HepG2 (cell line): ENCODE results near the gene KLRK1. TPM values are rescaled to one million over a fixed set of nuclear protein-coding genes. Genes with fewer than 3 reads are reported as not detected.

Experiments used
- ATAC-seq: fragments of 200-7000 bp; cut with Tn5 transposase; 3 replicates; pipeline ENCODE4 v1.9.1; 2020; ENCODE audit warnings: mild to moderate bottlenecking, moderate library complexity
- BruUV-seq: library from RNA; stranded (reverse); fragments of 400-500 nt; replicated peaks from 2 replicates; lab custom pipeline; 2021; lab: Mats Ljungman, UMichigan
- CTCF ChIA-PET: fragments of 300-600 bp; formaldehyde crosslinking; extraction: SDS; loops from one replicate; lab custom pipeline; 2021; ENCODE audit warnings: low total read pairs, inconsistent platforms, low intra/inter-chr PET ratio; lab: Yijun Ruan, JAX
- POLR2A ChIA-PET: fragments of 350-600 bp; sonication (Branson Sonifier 250); formaldehyde crosslinking; loops from one replicate; lab custom pipeline; 2020; ENCODE audit warnings: antibody characterized with exemption, inconsistent platforms; lab: Yijun Ruan, JAX
- DNase-seq: peaks from one replicate; pipeline ENCODE4 v3.0.0-alpha.2; 2015; ENCODE audit warnings: low spot score
- FAIRE-seq: peaks from 3 replicates; lab custom pipeline; 2011; peaks lifted over from hg19 to GRCh38; lab: Jason Lieb, UNC
- H2AFZ ChIP-seq: one replicate; pipeline ENCODE4 v1.6.1; 2011; ENCODE audit warnings: low read length, inconsistent platforms
- H3K27ac ChIP-seq: fragments of 300-600 bp; 3 replicates; pipeline ENCODE4 v1.8.0; 2011; ENCODE audit warnings: mixed run types, mild to moderate bottlenecking, mixed read lengths, low read length, inconsistent platforms; ENCODE audit not compliant: insufficient read depth; ENCODE audit errors: extremely low read length
- H3K27me3 ChIP-seq, 2 experiments: fragments of 200-600 bp in 1 of 2; 2 replicates in 1 of 2; 3 replicates in 1 of 2; pipeline versions ENCODE4 v1.6.0 to v1.8.0; 2011; ENCODE audit warnings: low read length in 2 of 2, mild to moderate bottlenecking in 2 of 2, moderate library complexity in 2 of 2, inconsistent platforms in 1 of 2; ENCODE audit not compliant: insufficient read depth in 2 of 2, control insufficient read depth in 1 of 2
- H3K36me3 ChIP-seq, 2 experiments: fragments of 200-600 bp in 1 of 2; replicated peaks in 1 of 2; 2 replicates in 1 of 2; 3 replicates in 1 of 2; pipeline versions ENCODE4 v1.5.1 to v1.8.0; 2011; ENCODE audit warnings: low read length in 2 of 2, inconsistent platforms in 1 of 2; ENCODE audit not compliant: insufficient read depth in 2 of 2, control insufficient read depth in 1 of 2
- H3K4me1 ChIP-seq: 2 replicates; pipeline ENCODE4 v1.5.1; 2012; ENCODE audit warnings: low read length, inconsistent platforms; ENCODE audit not compliant: insufficient read depth
- H3K4me2 ChIP-seq: 2 replicates; pipeline ENCODE4 v1.6.0; 2011; ENCODE audit warnings: low read depth, low read length, inconsistent platforms
- H3K4me3 ChIP-seq, 3 experiments: fragments of 200-600 bp in 1 of 3; sonication (generic), shearing (Covaris generic) in 1 of 3; replicated peaks in 1 of 3; 2 replicates each; pipeline ENCODE4 v1.5.1; 2011 to 2016; ENCODE audit warnings: low read length in 3 of 3, inconsistent platforms in 2 of 3, low read depth in 2 of 3, mild to moderate bottlenecking in 2 of 3, control low read depth in 1 of 3, mixed read lengths in 1 of 3; ENCODE audit not compliant: insufficient read depth in 1 of 3
- H3K79me2 ChIP-seq: one replicate; pipeline ENCODE4 v1.6.1; 2011; ENCODE audit warnings: low read length, inconsistent platforms; ENCODE audit not compliant: insufficient read depth
- H3K9ac ChIP-seq: 2 replicates; pipeline ENCODE4 v1.6.0; 2011; ENCODE audit warnings: mild to moderate bottlenecking, low read depth, low read length, inconsistent platforms; ENCODE audit not compliant: insufficient read depth
- H3K9me3 ChIP-seq: 2 replicates; pipeline ENCODE4 v1.5.1; 2012; ENCODE audit warnings: mild to moderate bottlenecking, low read length
- H4K20me1 ChIP-seq: 2 replicates; pipeline ENCODE4 v1.6.0; 2011; ENCODE audit warnings: inconsistent platforms, mild to moderate bottlenecking, low read length, moderate library complexity; ENCODE audit not compliant: insufficient read depth
- GATA4 ChIP-seq: sonication (generic); IDR thresholded peaks from 2 replicates; pipeline ENCODE4 v1.6.1; 2016; ENCODE audit warnings: antibody characterized with exemption, low read depth, borderline replicate concordance
- HBP1 ChIP-seq: IDR thresholded peaks from 2 replicates; pipeline ENCODE4 v1.6.1; 2016; ENCODE audit warnings: low read depth, control low read depth
- IKZF4 ChIP-seq: sonication (generic); formaldehyde crosslinking; IDR thresholded peaks from 2 replicates; pipeline ENCODE4 v1.5.1; 2020; ENCODE audit warnings: borderline replicate concordance, mild to moderate bottlenecking, low read depth, missing genetic modification reagents; ENCODE audit errors: not compliant biosample characterization
- IKZF5 ChIP-seq: IDR thresholded peaks from 2 replicates; pipeline ENCODE4 v1.6.1; 2018; ENCODE audit warnings: missing genetic modification reagents, mild to moderate bottlenecking, missing compliant biosample characterization
- MNT ChIP-seq: fragments of 450-650 bp; IDR thresholded peaks from 2 replicates; pipeline ENCODE4 v1.6.1; 2016
- NFE2L1 ChIP-seq: sonication (generic); formaldehyde crosslinking; IDR thresholded peaks from 2 replicates; pipeline ENCODE4 v1.4.0; 2020; ENCODE audit warnings: missing genetic modification reagents, mild to moderate bottlenecking, borderline replicate concordance
- RORA ChIP-seq: sonication (generic); formaldehyde crosslinking; IDR thresholded peaks from 2 replicates; pipeline ENCODE4 v1.5.0; 2020; ENCODE audit warnings: mild to moderate bottlenecking, missing genetic modification reagents, moderate library complexity
- TFDP2 ChIP-seq: sonication (generic); formaldehyde crosslinking; IDR thresholded peaks from 2 replicates; pipeline ENCODE4 v1.4.0; 2020; ENCODE audit warnings: missing genetic modification reagents
- ZBTB4 ChIP-seq: sonication (generic); formaldehyde crosslinking; IDR thresholded peaks from 2 replicates; pipeline ENCODE4 v1.4.0; 2020; ENCODE audit warnings: missing genetic modification reagents, mild to moderate bottlenecking, borderline replicate concordance
- ZFP36 ChIP-seq: fragments of 150-350 bp; IDR thresholded peaks from 2 replicates; pipeline ENCODE4 v1.6.1; 2018; ENCODE audit warnings: borderline replicate concordance, low read length, low read depth; ENCODE audit not compliant: partially characterized antibody
- ZNF468 ChIP-seq: sonication (generic); formaldehyde crosslinking; IDR thresholded peaks from 2 replicates; pipeline ENCODE4 v1.8.0; 2022; ENCODE audit warnings: mild to moderate bottlenecking, moderate library complexity, missing genetic modification reagents
- ZNF740 ChIP-seq: sonication (generic); formaldehyde crosslinking; IDR thresholded peaks from 2 replicates; pipeline ENCODE4 v1.4.0; 2020; ENCODE audit warnings: missing genetic modification reagents
- WGBS: methylation state at CpG from one replicate; pipeline ENCODE4 v1.1.6; 2017; ENCODE audit warnings: low lambda C conversion rate; 5-methylcytosine and 5-hydroxymethylcytosine counted together
- in situ Hi-C: cut with HindIII; loops from 2 replicates; pipeline ENCODE4 v1.10.0; 2017; ENCODE audit warnings: low pct_unique_long_range_greater_than_20kb; ENCODE audit not compliant: extremely low pct_ligation_motif_present
- intact Hi-C: fragments of 100-400 bp; cut with micrococcal nuclease; formaldehyde crosslinking; loops from one replicate; pipeline ENCODE4 v1.10.0; 2022; ENCODE audit not compliant: unreplicated experiment
- polyA plus RNA-seq, 8 experiments: library from polyadenylated mRNA; depleted of rRNA in 3 of 8; stranded (reverse) in 7 of 8; unstranded in 1 of 8; fragments of >200 nt; fragmentation: Illumina TruSeq in 4 of 8; extraction: Trizol in 4 of 8; gene quantifications; 2 replicates each; pipeline versions ENCODE4 v1.2.1 to v1.2.3, GENCODE V29; 2011 to 2016; ENCODE audit warnings: low read depth in 4 of 8, missing spikeins in 1 of 8, mixed read lengths in 1 of 8; ENCODE audit not compliant: insufficient read depth in 1 of 8
- total RNA-seq, 5 experiments: library from RNA; depleted of rRNA; stranded (reverse); fragments of >200 nt; fragmentation: Illumina TruSeq; extraction: Trizol; gene quantifications; 2 replicates each; pipeline ENCODE4 v1.2.3, GENCODE V29; 2016; ENCODE audit warnings: low read depth in 1 of 5

KLRK1 gene
- total and polyA plus RNA-seq, 2 of the 13 experiments (the other 11 are each of a cell fraction or from before 2014, with no cell fraction given): not detected

- no peak for TF ChIP-seq ZNF468 (CRISPR knock-in tag)
- no peak for TF ChIP-seq ZNF740 (CRISPR knock-in tag)
- no peak for TF ChIP-seq GATA4
- no peak for TF ChIP-seq MNT
Observed at GRCh38 chr12:10408842-10409241, 19.0 kb upstream of the KLRK1 start (continued).

- Histone ChIP-seq H2AFZ (no peak overlapping the region), H3K36me3 (no peaks in the 10 kb centered on the region), H3K9ac (no peak overlapping the region), H3K4me1 (no peaks in the 10 kb centered on the region), H4K20me1 (no peaks in the 10 kb centered on the region), H3K27me3 (no peaks in the 10 kb centered on the region), H3K79me2 (no peaks in the 10 kb centered on the region), H3K4me2 (no peak overlapping the region), H3K4me3 (no peak overlapping the region), H3K27ac (no peak overlapping the region), H3K9me3 (no peaks in the 10 kb centered on the region)
- ATAC-seq (no peak), FAIRE-seq (no peak), DNase-seq (no peak)
- intact Hi-C loops (no loop called here), in situ Hi-C loops (no loop called here)
- WGBS: 0% methylated on average over 4 of the region's 4 CpGs
- ChIA-PET CTCF (no interaction called here), POLR2A (no interaction called here)
- BruUV-seq: no TSS peak
- TF ChIP-seq NFE2L1 (CRISPR knock-in tag) (no peak), RORA (no peak), TFDP2 (CRISPR knock-in tag) (no peak), IKZF5 (CRISPR knock-in tag) (no peak), IKZF4 (no peak), ZFP36 (no peak), ZBTB4 (CRISPR knock-in tag) (no peak), HBP1 (CRISPR knock-in tag) (no peak)
Observed at GRCh38 chr12:10406725-10407124, 16.9 kb upstream of the KLRK1 start.
